Activated CD8-positive, alpha-beta T cell treated with anti-CD3 and anti-CD28 coated beads, Interleukin-2, amount 10 ng/mL, durations not matched to agents 7 days and 5 days (primary cell): ENCODE data around the gene DNAH8. TPM values are rescaled to one million over a fixed set of nuclear protein-coding genes. Genes with fewer than 3 reads are reported as not detected.
"Not testable (repeated sequence)": the region's sequence is repeated elsewhere in the genome, so short reads cannot be mapped to it uniquely, and the experiment has no call there.

Source experiments
- ATAC-seq: fragments of 150-1000 bp; cut with Tn5 transposase; one replicate; pipeline ENCODE4 v1.10.0; 2021; ENCODE audit warnings: moderate library complexity
- CTCF ChIA-PET: fragments of 350-600 bp; sonication (Branson Sonifier 250); formaldehyde crosslinking; loops from one replicate; lab custom pipeline; 2021; ENCODE audit warnings: antibody characterized with exemption; lab: Charles Lee
- POLR2A ChIA-PET: fragments of 350-600 bp; sonication (Branson Sonifier 250); formaldehyde crosslinking; loops from one replicate; lab custom pipeline; 2021; ENCODE audit warnings: antibody characterized with exemption; lab: Charles Lee
- DNase-seq: peaks from one replicate; pipeline ENCODE4 v3.0.0-alpha.2; 2020
- H3K27ac Mint-ChIP-seq: one replicate; pipeline ENCODE4 v1.8.0; 2021; ENCODE audit warnings: mild to moderate bottlenecking, mixed read lengths
- H3K27me3 Mint-ChIP-seq: one replicate; pipeline ENCODE4 v1.8.0; 2021; ENCODE audit warnings: low read depth, mixed read lengths
- H3K36me3 Mint-ChIP-seq: one replicate; pipeline ENCODE4 v1.8.0; 2021; ENCODE audit warnings: low read depth, mixed read lengths
- H3K4me1 Mint-ChIP-seq: one replicate; pipeline ENCODE4 v1.8.0; 2021; ENCODE audit warnings: low read depth, mixed read lengths
- H3K4me3 Mint-ChIP-seq: one replicate; pipeline ENCODE4 v1.8.0; 2021; ENCODE audit warnings: mild to moderate bottlenecking, mixed read lengths
- H3K9me3 Mint-ChIP-seq: one replicate; pipeline ENCODE4 v1.8.0; 2022; ENCODE audit warnings: mixed read lengths; ENCODE audit not compliant: insufficient read depth
- total RNA-seq, 2 experiments: library from RNA; stranded (reverse); gene quantifications; one replicate each; pipeline ENCODE4 v1.2.3, GENCODE V29; 2021

DNAH8 gene
- total RNA-seq, 2 experiments from 2014 or later: not detected

DNA sequence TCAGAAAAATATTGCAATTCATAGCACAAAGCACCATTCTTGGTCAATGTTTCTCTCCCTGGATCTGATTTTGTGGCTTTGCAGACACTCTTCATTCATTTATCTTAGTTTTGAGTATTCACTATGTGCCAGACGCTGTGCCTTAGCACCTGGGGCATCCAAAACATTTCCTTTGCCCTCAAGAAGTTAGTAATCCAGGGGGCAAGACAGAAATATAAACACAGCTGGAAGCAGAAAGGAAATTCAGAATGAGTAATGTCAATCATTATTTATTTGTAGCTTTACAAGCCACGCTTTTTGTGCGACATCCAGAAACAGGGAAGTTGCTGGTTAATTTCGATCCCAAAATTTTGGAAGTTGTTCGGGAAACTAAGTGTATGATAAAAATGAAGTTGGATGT, 71.4 kb downstream of the DNAH8 start:
- H3K36me3 Mint-ChIP-seq: no peaks in the 10 kb centered on the region
- no peak overlapping the region for H3K4me3 Mint-ChIP-seq
- H3K4me1 Mint-ChIP-seq: no peaks in the 10 kb centered on the region
- POLR2A ChIA-PET: no interaction called here
- no peak overlapping the region for H3K27ac Mint-ChIP-seq
- no peak for ATAC-seq
- DNase-seq: no peak
- CTCF ChIA-PET: no interaction called here
- H3K9me3 Mint-ChIP-seq: no peaks in the 10 kb centered on the region
- peaks cover 25% of the 10 kb centered on the region for H3K27me3 Mint-ChIP-seq

DNA sequence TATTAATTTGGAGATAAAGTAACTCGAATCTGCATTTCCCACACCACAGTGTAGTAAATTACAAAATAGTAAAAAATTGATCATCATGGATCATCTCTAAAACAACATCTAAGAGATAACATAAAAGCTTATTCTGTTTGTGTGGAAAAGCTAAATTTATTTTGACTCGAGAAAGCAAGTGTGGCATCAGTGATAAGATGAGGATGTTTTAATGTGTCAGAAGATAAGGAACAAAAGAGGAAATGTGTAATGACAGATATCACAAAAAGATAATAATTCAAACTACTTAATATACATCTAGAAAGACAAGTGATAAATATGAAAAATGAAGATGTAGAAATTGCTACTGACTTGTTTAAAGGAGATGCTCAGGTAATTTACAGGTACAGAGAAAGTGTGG, 74.1 kb downstream of the DNAH8 start:
- ChIA-PET POLR2A (no interaction called here), CTCF (interaction anchor here (1.0 to 1.3 kb wide), 2 partner anchors 16 kb away, joined by 3 to 6 read pairs; no protein-coding TSS in a partner anchor)
- Mint-ChIP-seq H3K4me1 (no peaks in the 10 kb centered on the region), H3K36me3 (no peaks in the 10 kb centered on the region), H3K9me3 (no peaks in the 10 kb centered on the region), H3K4me3 (no peak overlapping the region), H3K27me3 (peaks cover 28% of the 10 kb centered on the region), H3K27ac (no peak overlapping the region)
- no peak for DNase-seq
- ATAC-seq: no peak

DNA sequence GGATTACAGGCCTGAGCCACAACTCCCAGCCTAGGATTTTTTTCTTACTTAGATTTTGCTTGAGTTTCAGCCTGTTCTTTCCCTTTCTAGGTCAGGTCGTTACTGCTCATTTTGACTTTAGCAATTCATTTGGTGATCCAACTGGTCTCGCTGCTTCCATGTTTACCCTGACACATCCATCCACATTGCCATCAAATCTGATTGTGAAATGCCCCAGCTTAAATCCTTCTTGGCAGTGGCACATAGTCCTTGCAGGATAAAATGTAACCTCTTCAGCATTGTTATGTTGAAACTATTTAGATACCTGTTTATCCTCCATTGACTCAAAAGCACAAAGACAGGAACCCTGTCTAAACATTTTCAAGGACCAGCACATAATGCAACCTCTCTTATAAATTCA, 77.2 kb downstream of the DNAH8 start:
- H3K36me3 Mint-ChIP-seq: no peaks in the 10 kb centered on the region
- H3K9me3 Mint-ChIP-seq: no peaks in the 10 kb centered on the region
- H3K4me3 Mint-ChIP-seq: no peak overlapping the region
- POLR2A ChIA-PET: no interaction called here
- H3K27me3 Mint-ChIP-seq: peaks cover 24% of the 10 kb centered on the region
- H3K27ac Mint-ChIP-seq: no peak overlapping the region
- no peak for ATAC-seq
- H3K4me1 Mint-ChIP-seq: no peaks in the 10 kb centered on the region
- DNase-seq: no peak
- CTCF ChIA-PET: no interaction called here

GRCh38 chr6:38794682-38795081, 79.6 kb downstream of the DNAH8 start:
- no peak overlapping the region for H3K4me3 Mint-ChIP-seq
- ChIA-PET POLR2A (no interaction called here), CTCF (no interaction called here)
- no peak for ATAC-seq
- no peaks in the 10 kb centered on the region for H3K9me3 Mint-ChIP-seq
- no peaks in the 10 kb centered on the region for H3K4me1 Mint-ChIP-seq
- no peak for DNase-seq
- no peak overlapping the region for H3K27ac Mint-ChIP-seq
- H3K36me3 Mint-ChIP-seq: no peaks in the 10 kb centered on the region
- H3K27me3 Mint-ChIP-seq: peaks cover 32% of the 10 kb centered on the region

DNA sequence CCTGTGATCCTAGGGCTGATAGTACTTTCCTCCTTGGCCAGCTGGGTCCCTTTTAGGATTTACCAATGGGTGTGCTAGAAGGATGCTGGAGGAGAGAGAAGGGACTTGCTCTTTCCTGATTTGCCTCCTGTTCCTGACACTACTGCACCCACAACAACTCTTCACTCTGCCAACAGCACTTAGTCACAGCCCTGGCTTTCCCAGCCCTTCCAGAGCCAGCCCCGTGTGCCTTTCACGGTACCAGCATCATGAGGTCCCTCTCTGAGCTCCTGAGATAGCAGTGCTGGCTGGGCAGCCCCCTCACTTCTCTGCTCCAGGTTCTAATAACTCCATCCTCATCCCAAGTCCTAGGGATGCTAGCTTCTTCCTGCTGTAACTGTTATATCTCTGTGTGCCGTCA, 80.9 kb downstream of the DNAH8 start:
- POLR2A ChIA-PET: no interaction called here
- ATAC-seq (no peak), DNase-seq (no peak)
- CTCF ChIA-PET: no interaction called here
- H3K9me3 Mint-ChIP-seq: no peaks in the 10 kb centered on the region
- H3K27ac Mint-ChIP-seq: no peak overlapping the region
- peaks cover 38% of the 10 kb centered on the region for H3K27me3 Mint-ChIP-seq
- no peaks in the 10 kb centered on the region for H3K4me1 Mint-ChIP-seq
- no peak overlapping the region for H3K4me3 Mint-ChIP-seq
- H3K36me3 Mint-ChIP-seq: no peaks in the 10 kb centered on the region

GRCh38 chr6:38796437-38796836, 81.3 kb downstream of the DNAH8 start:
- H3K4me1 Mint-ChIP-seq, DNase-seq, H3K4me3 Mint-ChIP-seq, POLR2A ChIA-PET, ATAC-seq, H3K27ac Mint-ChIP-seq, H3K36me3 Mint-ChIP-seq, H3K9me3 Mint-ChIP-seq, CTCF ChIA-PET: not testable (repeated sequence)
- H3K27me3 Mint-ChIP-seq: peaks cover 39% of the 10 kb centered on the region

GRCh38 chr6:38796850-38797249, 81.7 kb downstream of the DNAH8 start:
- no peaks in the 10 kb centered on the region for H3K9me3 Mint-ChIP-seq
- DNase-seq (no peak), ATAC-seq (no peak)
- no peaks in the 10 kb centered on the region for H3K4me1 Mint-ChIP-seq
- H3K4me3 Mint-ChIP-seq: no peak overlapping the region
- H3K27ac Mint-ChIP-seq: no peak overlapping the region
- no peaks in the 10 kb centered on the region for H3K36me3 Mint-ChIP-seq
- POLR2A ChIA-PET: no interaction called here
- peaks cover 37% of the 10 kb centered on the region for H3K27me3 Mint-ChIP-seq
- CTCF ChIA-PET: no interaction called here

DNA sequence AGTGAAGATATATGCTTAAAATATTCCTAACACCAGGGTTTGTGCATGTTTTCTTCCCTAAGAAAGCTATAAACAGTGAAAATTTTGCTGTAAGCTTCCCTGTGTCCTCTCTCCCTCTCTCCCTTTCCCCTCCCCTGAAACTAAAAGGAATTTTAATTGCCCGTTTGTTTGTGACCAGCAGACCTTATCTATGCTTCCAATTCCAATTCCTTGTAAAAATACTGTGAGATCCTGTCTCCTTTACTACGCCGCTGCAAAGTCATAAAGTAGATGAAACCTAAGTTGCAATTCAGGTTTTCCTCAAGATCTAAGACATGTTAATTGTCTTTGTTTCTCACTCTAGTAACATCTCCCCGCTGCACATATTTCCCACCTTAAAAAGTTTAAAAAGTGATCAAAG, 82.3 kb downstream of the DNAH8 start:
- Mint-ChIP-seq H3K4me1 (no peaks in the 10 kb centered on the region), H3K27ac (no peak overlapping the region), H3K27me3 (peaks cover 35% of the 10 kb centered on the region), H3K36me3 (no peaks in the 10 kb centered on the region), H3K4me3 (no peak overlapping the region), H3K9me3 (no peaks in the 10 kb centered on the region)
- POLR2A ChIA-PET: no interaction called here
- CTCF ChIA-PET: no interaction called here
- DNase-seq: no peak
- ATAC-seq: no peak

- H3K27me3 Mint-ChIP-seq: peaks cover 40% of the 10 kb centered on the region
- ChIA-PET POLR2A (no interaction called here), CTCF (no interaction called here)
- H3K9me3 Mint-ChIP-seq: no peaks in the 10 kb centered on the region
- H3K4me3 Mint-ChIP-seq: no peak overlapping the region
- DNase-seq (no peak), ATAC-seq (no peak)
- no peak overlapping the region for H3K27ac Mint-ChIP-seq
- no peaks in the 10 kb centered on the region for H3K36me3 Mint-ChIP-seq
- no peaks in the 10 kb centered on the region for H3K4me1 Mint-ChIP-seq
These were observed 84.5 kb downstream of the DNAH8 start for GRCh38 chr6:38799529-38800184.

DNA sequence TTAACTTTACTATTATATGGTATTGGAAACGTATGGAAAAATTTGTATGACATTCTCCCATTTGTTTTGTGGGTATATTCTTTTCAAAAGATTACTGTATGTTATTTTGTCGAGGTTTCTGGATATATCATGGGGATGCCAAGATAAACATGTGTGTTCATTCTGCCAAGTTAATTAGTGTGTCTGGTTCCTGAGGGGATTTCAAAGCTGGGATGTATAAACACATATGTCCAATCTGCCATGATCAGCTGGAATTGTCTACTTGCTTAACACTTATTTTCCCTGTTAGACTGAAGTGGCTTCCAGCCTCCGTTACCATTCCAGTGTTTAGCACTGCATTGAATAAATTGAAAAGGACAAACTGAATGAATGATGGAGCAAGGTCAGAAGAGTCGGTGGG, 86.2 kb downstream of the DNAH8 start:
- DNase-seq (no peak), ATAC-seq (no peak)
- Mint-ChIP-seq H3K4me3 (no peak overlapping the region), H3K36me3 (no peaks in the 10 kb centered on the region), H3K4me1 (no peaks in the 10 kb centered on the region), H3K9me3 (no peaks in the 10 kb centered on the region), H3K27ac (no peak overlapping the region), H3K27me3 (peaks cover 38% of the 10 kb centered on the region)
- ChIA-PET CTCF (no interaction called here), POLR2A (no interaction called here)

- POLR2A ChIA-PET: no interaction called here
- Mint-ChIP-seq H3K4me3 (no peak overlapping the region), H3K4me1 (no peaks in the 10 kb centered on the region), H3K27ac (no peak overlapping the region), H3K27me3 (peaks cover 41% of the 10 kb centered on the region), H3K36me3 (no peaks in the 10 kb centered on the region), H3K9me3 (no peaks in the 10 kb centered on the region)
- no peak for DNase-seq
- ATAC-seq: no peak
- CTCF ChIA-PET: no interaction called here
These were observed 87.4 kb downstream of the DNAH8 start for GRCh38 chr6:38802497-38802896.

DNA sequence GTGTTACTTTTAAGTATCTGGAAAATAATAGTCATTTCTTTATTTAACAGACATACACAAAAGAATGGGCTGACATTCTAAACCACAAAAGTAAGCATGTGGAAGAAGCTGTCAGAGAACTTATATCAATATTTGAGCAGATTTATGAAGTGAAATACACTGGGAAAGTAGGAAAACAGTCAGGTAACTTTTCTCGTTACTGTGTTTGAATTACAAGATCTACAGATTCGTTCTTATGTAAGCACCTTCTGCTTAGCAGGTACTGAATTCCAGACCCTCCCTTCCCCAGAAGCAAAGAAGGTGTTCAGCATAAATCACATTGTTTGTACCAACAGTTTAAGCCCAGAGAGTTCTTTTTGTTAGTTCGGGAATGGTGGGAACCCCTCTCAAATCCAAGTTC, 88.0 kb downstream of the DNAH8 start:
- Mint-ChIP-seq H3K9me3 (no peaks in the 10 kb centered on the region), H3K36me3 (no peaks in the 10 kb centered on the region), H3K4me1 (no peaks in the 10 kb centered on the region), H3K27me3 (peaks cover 44% of the 10 kb centered on the region), H3K4me3 (no peak overlapping the region), H3K27ac (no peak overlapping the region)
- ATAC-seq (no peak), DNase-seq (no peak)
- ChIA-PET POLR2A (no interaction called here), CTCF (no interaction called here)

DNA sequence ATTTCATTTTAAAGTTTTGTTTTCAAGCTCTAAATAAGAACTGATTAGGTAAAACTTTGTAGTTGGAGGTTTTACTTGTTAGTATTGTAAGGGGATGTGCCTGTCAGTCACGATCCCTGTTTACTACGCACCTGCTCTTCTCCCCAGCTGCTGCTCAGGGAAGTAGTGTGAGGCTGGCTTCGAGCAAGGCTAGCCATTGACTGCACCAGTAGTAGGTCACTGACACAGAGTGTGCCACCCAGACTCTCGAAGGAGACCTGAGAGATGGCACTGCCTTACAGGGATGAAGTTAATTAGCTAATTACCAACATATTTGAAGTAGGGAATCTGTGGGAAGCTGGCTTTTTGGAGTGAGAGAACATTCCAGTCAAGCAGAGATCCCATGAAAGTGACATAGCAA, 89.2 kb downstream of the DNAH8 start:
- ChIA-PET CTCF (no interaction called here), POLR2A (no interaction called here)
- ATAC-seq (no peak), DNase-seq (no peak)
- Mint-ChIP-seq H3K4me1 (no peaks in the 10 kb centered on the region), H3K27me3 (peaks cover 41% of the 10 kb centered on the region), H3K27ac (no peak overlapping the region), H3K36me3 (no peaks in the 10 kb centered on the region), H3K9me3 (no peaks in the 10 kb centered on the region), H3K4me3 (no peak overlapping the region)
